GM12878 (cell line): ENCODE data around the gene ITM2C. TPM values are rescaled to one million over a fixed set of nuclear protein-coding genes. Genes with fewer than 3 reads are reported as not detected.

Experiments used
- ATAC-seq: fragments of 200-7000 bp; cut with Tn5 transposase; 3 replicates; pipeline ENCODE4 v1.9.1; 2020; ENCODE audit warnings: mild to moderate bottlenecking, moderate library complexity
- BruUV-seq: library from RNA; stranded (reverse); fragments of 400-500 nt; replicated peaks from 2 replicates; lab custom pipeline; 2021; lab: Mats Ljungman, UMichigan
- CTCF ChIA-PET: fragments of 300-600 bp; sonication (Branson Sonifier 250); formaldehyde crosslinking; extraction: SDS; loops from one replicate; lab custom pipeline; 2021; ENCODE audit warnings: inconsistent platforms; lab: Yijun Ruan, JAX
- POLR2A ChIA-PET: fragments of 350-600 bp; formaldehyde crosslinking; extraction: SDS; loops from one replicate; lab custom pipeline; 2021; ENCODE audit warnings: inconsistent platforms; lab: Charles Lee
- RAD21 ChIA-PET: fragments of 300-600 bp; sonication (Branson Sonifier 250); formaldehyde crosslinking; loops from one replicate; lab custom pipeline; 2023; ENCODE audit warnings: antibody characterized with exemption; ENCODE audit not compliant: unreplicated experiment; lab: Charles Lee
- SMC1A ChIA-PET: fragments of 300-600 bp; sonication (Branson Sonifier 250); formaldehyde crosslinking; loops from one replicate; lab custom pipeline; 2023; ENCODE audit not compliant: unreplicated experiment, uncharacterized antibody; lab: Charles Lee
- DNase-seq: peaks from one replicate; pipeline ENCODE4 v3.0.0-alpha.2; 2011; ENCODE audit warnings: low read depth, low spot score
- FAIRE-seq: peaks from 3 replicates; lab custom pipeline; 2011; peaks lifted over from hg19 to GRCh38; lab: Jason Lieb, UNC
- H2AFZ ChIP-seq: 2 replicates; pipeline ENCODE4 v1.6.0; 2011; ENCODE audit warnings: low read depth, low read length, control low read depth; ENCODE audit not compliant: control insufficient read depth
- H3K27ac ChIP-seq: 2 replicates; pipeline ENCODE4 v1.5.1; 2011; ENCODE audit warnings: control low read depth; ENCODE audit not compliant: control insufficient read depth, insufficient read depth
- H3K27me3 ChIP-seq, 2 experiments: replicated peaks in 1 of 2; 2 replicates each; pipeline versions ENCODE4 v1.6.0 to v1.6.1; 2011; ENCODE audit warnings: low read length in 1 of 2; ENCODE audit not compliant: control insufficient read depth in 2 of 2, insufficient read depth in 2 of 2
- H3K36me3 ChIP-seq, 2 experiments: 2 replicates each; pipeline ENCODE4 v1.5.1; 2011; ENCODE audit warnings: low read length in 1 of 2; ENCODE audit not compliant: control insufficient read depth in 2 of 2, insufficient read depth in 2 of 2
- H3K4me1 ChIP-seq: 2 replicates; pipeline ENCODE4 v1.6.1; 2011; ENCODE audit warnings: mild to moderate bottlenecking, low read length, moderate library complexity, mixed read lengths; ENCODE audit not compliant: control insufficient read depth, insufficient read depth
- H3K4me2 ChIP-seq: 2 replicates; pipeline ENCODE4 v1.6.0; 2011; ENCODE audit warnings: control low read depth; ENCODE audit not compliant: control insufficient read depth, insufficient read depth
- H3K4me3 ChIP-seq: fragments of 200-600 bp; sonication (generic); 2 replicates; pipeline ENCODE4 v1.5.1; 2016
- H3K79me2 ChIP-seq: 2 replicates; pipeline ENCODE4 v1.6.0; 2011; ENCODE audit warnings: low read length; ENCODE audit not compliant: control insufficient read depth, insufficient read depth
- H3K9ac ChIP-seq: 2 replicates; pipeline ENCODE4 v1.8.0; 2011; ENCODE audit warnings: low read length, control low read depth, mixed read lengths; ENCODE audit not compliant: control insufficient read depth, insufficient read depth
- H3K9me3 ChIP-seq: replicated peaks from 3 replicates; pipeline ENCODE4 v1.5.1; 2011; ENCODE audit warnings: mild to moderate bottlenecking, low read length; ENCODE audit not compliant: control insufficient read depth, insufficient read depth
- H4K20me1 ChIP-seq: 2 replicates; pipeline ENCODE4 v1.6.0; 2011; ENCODE audit not compliant: control insufficient read depth, insufficient read depth
- BCL3 ChIP-seq: IDR thresholded peaks from 2 replicates; pipeline ENCODE4 v1.6.1; 2011; ENCODE audit warnings: borderline replicate concordance, low read depth, mild to moderate bottlenecking, moderate library complexity, low read length; ENCODE audit not compliant: insufficient read depth, poor library complexity, severe bottlenecking
- E2F8 ChIP-seq: fragments of 450-650 bp; IDR thresholded peaks from 2 replicates; pipeline ENCODE4 v1.6.1; 2018; ENCODE audit warnings: mild to moderate bottlenecking, low read depth, moderate library complexity; ENCODE audit not compliant: partially characterized antibody
- EGR1 ChIP-seq, 2 experiments: IDR thresholded peaks; 1 replicate in 1 of 2; 2 replicates in 1 of 2; pipeline ENCODE4 v1.6.1; 2011 to 2012; ENCODE audit warnings: low read depth in 2 of 2, low read length in 2 of 2, borderline replicate concordance in 1 of 2, mild to moderate bottlenecking in 1 of 2, moderate library complexity in 1 of 2
- MAX ChIP-seq: IDR thresholded peaks from 2 replicates; pipeline ENCODE4 v1.6.1; 2012; ENCODE audit warnings: low read depth, low read length, improper control_type of control experiment
- MEF2B ChIP-seq: fragments of 450-650 bp; IDR thresholded peaks from 2 replicates; pipeline ENCODE4 v1.6.1; 2018; ENCODE audit warnings: mild to moderate bottlenecking, moderate library complexity; ENCODE audit not compliant: partially characterized antibody, poor library complexity, severe bottlenecking
- NFYB ChIP-seq: IDR thresholded peaks from 2 replicates; pipeline ENCODE4 v1.6.1; 2011; ENCODE audit warnings: low read depth, mild to moderate bottlenecking, low read length, improper control_type of control experiment, moderate library complexity; ENCODE audit not compliant: insufficient read depth
- RELB ChIP-seq: fragments of 450-650 bp; IDR thresholded peaks from 2 replicates; pipeline ENCODE4 v1.6.1; 2017; ENCODE audit warnings: low read depth, mild to moderate bottlenecking, moderate library complexity
- SIN3A ChIP-seq: IDR thresholded peaks from 2 replicates; pipeline ENCODE4 v1.6.1; 2012; ENCODE audit warnings: low read depth, low read length, improper control_type of control experiment
- WRNIP1 ChIP-seq: IDR thresholded peaks from 2 replicates; pipeline ENCODE4 v1.6.1; 2011; ENCODE audit warnings: low read depth, low read length, improper control_type of control experiment, borderline replicate concordance
- ZNF207 ChIP-seq: fragments of 450-650 bp; IDR thresholded peaks from 2 replicates; pipeline ENCODE4 v1.6.1; 2014; ENCODE audit warnings: antibody characterized with exemption, mild to moderate bottlenecking, borderline replicate concordance
- ZNF24 ChIP-seq: fragments of 450-650 bp; IDR thresholded peaks from 2 replicates; pipeline ENCODE4 v1.6.1; 2017; ENCODE audit warnings: antibody characterized with exemption, mild to moderate bottlenecking
- WGBS: methylation state at CpG from one replicate; pipeline ENCODE4 v1.1.6; 2016; ENCODE audit warnings: low lambda C conversion rate; ENCODE audit not compliant: insufficient replicate concordance, insufficient coverage; ENCODE audit errors: missing lambda C conversion rate; 5-methylcytosine and 5-hydroxymethylcytosine counted together
- in situ Hi-C: fragments of 300-500 bp; cut with MboI; formaldehyde crosslinking; loops from 9 replicates; pipeline ENCODE4 v1.14.3; 2018; ENCODE audit warnings: mixed read lengths
- intact Hi-C: fragments of 100-400 bp; cut with micrococcal nuclease; formaldehyde crosslinking; loops from one replicate; pipeline ENCODE4 v1.14.2; 2022; ENCODE audit not compliant: unreplicated experiment
- polyA plus RNA-seq, 11 experiments: library from polyadenylated mRNA; depleted of rRNA in 4 of 11; unstranded in 6 of 11; stranded (reverse) in 5 of 11; fragments of >200 nt; fragmentation: Nextera tagmentation in 4 of 11; fragmentation: Illumina TruSeq in 1 of 11; extraction: Ambion mirVana in 4 of 11; extraction: Trizol in 1 of 11; gene quantifications; 1 replicate in 1 of 11; 2 replicates in 10 of 11; pipeline versions ENCODE4 v1.2.1 to v1.2.3, GENCODE V29; 2011 to 2016; ENCODE audit warnings: inconsistent platforms in 2 of 11, missing spikeins in 2 of 11, low read depth in 1 of 11
- total RNA-seq, 4 experiments: library from RNA; depleted of rRNA in 3 of 4; stranded (reverse); fragments of >200 nt in 3 of 4; fragmentation: Illumina TruSeq in 1 of 4; extraction: Trizol in 1 of 4; gene quantifications; 2 replicates each; pipeline versions ENCODE4 v1.2.1 to v1.2.3, GENCODE V29; 2013 to 2021

The ITM2C gene
- total and polyA plus RNA-seq, 10 of the 15 experiments (the other 5 are each of a cell fraction or from before 2014, with no cell fraction given): 5.4 to 195 (median 149) TPM

GRCh38 chr2:230921806-230922595, 57.3 kb downstream of the ITM2C start (continued):
- no peak for TF ChIP-seq NFYB

- no peak for FAIRE-seq
- in situ Hi-C loops (loop anchor here (10.0 kb wide), 1 partner anchor 62 kb away; no protein-coding TSS in a partner anchor), intact Hi-C loops (no loop called here)
- Histone ChIP-seq H3K27me3 (no peaks in the 10 kb centered on the region), H4K20me1 (no peaks in the 10 kb centered on the region), H3K36me3 (no peaks in the 10 kb centered on the region), H3K9me3 (no peaks in the 10 kb centered on the region), H3K79me2 (peaks cover 73% of the 10 kb centered on the region), H3K27ac (peak overlapping the region; percentile 98), H2AFZ (no peak overlapping the region), H3K9ac (peak overlapping the region; percentile 95), H3K4me1 (peaks cover 42% of the 10 kb centered on the region), H3K4me2 (peak overlapping the region; percentile 93), H3K4me3 (peak overlapping the region; percentile 78)
- ChIA-PET RAD21 (interaction anchor here (0.6 to 11.2 kb wide), 14 partner anchors 10 to 130 kb away, joined by 3 to 261 read pairs (median 7); no protein-coding TSS in a partner anchor), POLR2A (interaction anchor here (0.6 to 9.7 kb wide), 7 partner anchors 18 to 62 kb away, joined by 3 to 117 read pairs (median 4); partner anchors contain the start of gene ITM2C), CTCF (interaction anchor here (0.5 to 16.2 kb wide), 16 partner anchors 9 to 130 kb away, joined by 3 to 315 read pairs (median 20); partner anchors contain the start of gene ITM2C), SMC1A (interaction anchor here (1.0 to 16.5 kb wide), 10 partner anchors 11 to 99 kb away, joined by 3 to 248 read pairs (median 20); no protein-coding TSS in a partner anchor)
- no TSS peak for BruUV-seq
- DNase-seq: no peak
- WGBS: 21% methylated on average over 16 of the region's 16 CpGs
- peak; percentile 7 for ATAC-seq
- TF ChIP-seq EGR1 (IDR thresholded peaks at IDR 0.05; ENCODE audit: borderline replicate concordance in 1 of 2, low read depth in 2 of 2, low read length in 2 of 2) (peak in 1 of 2 experiments; percentile 42; a peak in 1 of 3 replicates), E2F8 (no peak), RELB (0 out of 2 replicates have a peak, but pooled peaks have one; percentile 20), WRNIP1 (no peak), ZNF207 (no peak), MEF2B (no peak), NFYB (no peak), ZNF24 (no peak), BCL3 (no peak), SIN3A (no peak), MAX (no peak)
These were observed 58.4 kb downstream of the ITM2C start for GRCh38 chr2:230922951-230923717.
